Stimulated activated CD8-positive, alpha-beta memory T cell treated with anti-CD3 and anti-CD28 coated beads, Interleukin-15, amount 100 ng/mL, for 48 hours (primary cell): ENCODE data around the gene ANKEF1.
"Not testable (repeated sequence)": the region's sequence is repeated elsewhere in the genome, so short reads cannot be mapped to it uniquely, and the experiment has no call there.

ENCODE experiments used
- DNase-seq, 2 donors: peaks; one replicate each; pipeline ENCODE4 v3.0.0-alpha.2; 2020; ENCODE audit warnings: low read depth in 2 of 2

ANKEF1 gene

DNA sequence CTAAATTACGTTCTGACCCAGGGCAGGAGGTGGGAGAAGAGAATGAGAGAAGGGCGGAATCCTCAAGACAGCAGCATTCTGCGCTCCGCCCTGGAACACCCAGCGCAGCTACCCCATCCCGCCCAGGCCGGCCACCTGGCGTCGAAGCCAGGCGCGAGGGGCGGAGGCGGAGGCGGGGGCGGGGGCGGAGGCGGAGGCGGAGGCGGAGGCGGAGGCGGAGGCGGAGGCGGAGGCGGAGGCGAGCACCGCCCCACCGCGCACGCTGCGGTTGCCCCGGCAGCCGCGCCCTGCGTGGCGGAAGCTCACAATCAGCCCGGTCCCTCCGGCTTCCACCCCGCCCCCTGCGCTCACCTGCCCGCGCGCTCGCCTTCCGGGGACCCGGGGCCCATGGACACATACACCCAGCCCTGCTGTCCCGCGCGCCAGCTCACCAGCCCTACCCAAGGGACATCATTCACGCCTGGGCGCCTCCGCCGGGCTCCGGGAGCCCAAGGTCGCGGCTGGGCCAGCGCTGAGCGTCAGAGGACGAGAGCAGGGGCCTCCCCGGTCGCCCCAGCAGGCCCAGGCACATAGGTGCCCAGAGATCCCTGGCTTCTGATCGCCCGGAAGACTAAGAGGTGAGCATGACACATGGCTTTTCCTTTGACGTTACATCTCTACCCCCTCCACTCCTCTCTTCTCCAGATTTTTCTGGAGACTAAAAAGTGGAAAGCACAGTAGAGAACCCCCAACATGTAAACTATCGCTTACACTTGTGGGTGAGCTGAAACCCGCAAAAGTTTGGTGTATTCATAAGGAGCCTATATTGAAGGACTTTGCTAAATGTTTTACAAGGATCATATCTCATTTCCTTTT lies at the start of gene ANKEF1:
TSS of gene ANKEF1 (plus strand) at position 271 of the 855 bp plus-strand sequence. CDS start 3,315 bp downstream, outside the sequence.
- DNase-seq: peak; percentile 36 to 46

DNA sequence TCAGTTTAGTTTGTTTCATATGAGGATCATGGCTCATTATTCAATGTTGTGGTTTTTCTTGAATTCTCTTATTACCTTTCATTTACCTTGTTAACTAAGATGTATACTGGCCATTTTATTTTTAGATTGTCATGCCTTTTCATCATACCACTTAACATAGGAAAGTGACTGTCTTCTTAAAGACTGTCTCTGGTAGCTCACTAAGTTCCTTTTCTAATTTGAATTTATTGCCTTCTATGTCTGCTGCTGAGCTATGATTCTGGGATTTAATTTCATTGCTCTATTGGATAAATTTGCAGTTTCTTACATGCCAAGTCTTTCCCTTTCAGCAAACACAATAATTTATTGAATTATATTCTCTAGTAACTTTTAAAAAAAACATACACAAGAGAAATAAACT lies 49.5 kb upstream of the ANKEF1 start:
- no peak for DNase-seq

DNA sequence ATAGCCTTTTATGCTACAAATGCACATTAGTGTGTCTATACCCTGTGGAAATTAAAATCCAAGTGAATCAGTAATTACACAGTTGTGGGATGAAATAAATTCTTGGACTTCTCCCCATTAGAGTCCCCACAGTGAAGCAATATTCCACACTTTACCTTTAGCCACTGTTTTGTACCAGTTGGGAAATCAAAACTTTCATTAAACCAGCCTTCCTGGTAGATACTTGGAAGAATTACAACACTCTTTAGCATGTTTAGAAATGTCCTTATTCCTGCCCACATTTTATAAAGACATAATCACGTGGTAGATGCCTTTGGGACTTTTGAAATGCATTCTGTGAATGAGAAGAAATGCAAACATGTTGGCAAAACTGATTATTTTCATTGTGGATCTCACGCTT lies 49.0 kb upstream of the ANKEF1 start:
- no peak for DNase-seq

DNA sequence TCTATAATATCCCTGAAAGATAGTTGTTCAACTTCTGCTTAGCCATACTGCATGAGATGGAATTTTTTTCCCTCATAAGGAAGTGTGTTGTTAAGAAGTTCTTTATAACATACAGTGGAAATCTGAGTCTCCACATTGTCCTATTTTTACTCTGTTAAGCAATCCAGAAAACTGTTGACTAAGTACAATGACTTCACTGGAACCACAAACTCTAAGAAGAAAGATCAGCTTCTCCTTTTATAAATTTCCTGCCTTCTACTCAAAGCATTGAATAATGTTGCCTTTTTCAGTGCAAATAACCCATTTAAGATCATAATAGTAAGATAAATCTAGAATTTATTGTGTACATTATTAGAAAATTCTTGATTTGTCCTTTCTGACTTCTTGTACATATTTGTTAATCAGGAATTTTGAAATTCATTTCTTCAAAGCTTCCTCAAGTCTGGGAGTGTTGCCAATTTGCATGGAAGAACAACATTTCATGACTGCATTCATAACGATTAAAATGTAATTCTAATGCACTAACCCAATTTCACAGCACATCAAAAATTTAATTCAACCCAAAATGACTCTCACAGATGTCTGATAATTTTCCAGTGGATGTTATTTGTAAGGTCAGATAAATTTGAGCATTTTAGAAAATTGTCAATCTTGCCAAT lies 45.6 kb upstream of the ANKEF1 start:
- no peak for DNase-seq

DNA sequence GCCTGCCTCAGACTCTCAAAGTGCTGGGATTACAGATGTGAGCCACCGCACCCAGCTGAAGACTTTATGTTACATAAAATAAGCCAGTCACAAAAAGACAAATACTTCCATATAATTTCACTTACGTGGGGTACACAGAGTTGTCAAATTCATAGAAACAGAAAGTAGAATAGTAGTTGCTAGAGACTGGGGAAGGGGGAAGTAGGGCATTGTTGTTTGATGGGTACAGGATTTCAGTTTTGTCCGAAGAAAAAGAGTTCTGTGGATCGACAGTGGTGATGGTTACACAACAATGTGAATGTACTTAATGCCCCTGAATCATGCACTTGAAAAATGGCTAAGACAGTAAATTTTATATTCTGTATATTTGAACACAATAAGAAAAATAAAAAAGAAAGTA lies 41.6 kb upstream of the ANKEF1 start:
- no peak for DNase-seq

DNA sequence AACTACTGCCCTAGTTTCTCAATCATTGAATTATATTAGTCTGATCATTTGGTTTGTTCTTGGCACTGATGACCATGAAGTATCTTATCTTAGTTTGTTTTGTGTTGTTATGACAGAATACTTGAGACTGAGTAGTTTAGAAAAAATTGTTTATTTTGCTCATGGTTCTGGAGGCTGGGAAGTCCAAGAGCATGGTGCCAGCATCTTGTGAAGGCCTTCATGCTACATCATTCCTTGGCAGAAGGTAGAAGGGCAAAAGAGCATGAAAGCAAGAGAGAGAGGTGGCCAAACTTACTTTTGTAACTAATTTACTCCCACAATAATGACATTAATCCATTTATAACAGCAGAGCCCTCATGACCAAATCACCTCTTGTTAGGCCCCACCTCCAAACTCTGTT lies 40.1 kb upstream of the ANKEF1 start:
- DNase-seq: no peak

DNA sequence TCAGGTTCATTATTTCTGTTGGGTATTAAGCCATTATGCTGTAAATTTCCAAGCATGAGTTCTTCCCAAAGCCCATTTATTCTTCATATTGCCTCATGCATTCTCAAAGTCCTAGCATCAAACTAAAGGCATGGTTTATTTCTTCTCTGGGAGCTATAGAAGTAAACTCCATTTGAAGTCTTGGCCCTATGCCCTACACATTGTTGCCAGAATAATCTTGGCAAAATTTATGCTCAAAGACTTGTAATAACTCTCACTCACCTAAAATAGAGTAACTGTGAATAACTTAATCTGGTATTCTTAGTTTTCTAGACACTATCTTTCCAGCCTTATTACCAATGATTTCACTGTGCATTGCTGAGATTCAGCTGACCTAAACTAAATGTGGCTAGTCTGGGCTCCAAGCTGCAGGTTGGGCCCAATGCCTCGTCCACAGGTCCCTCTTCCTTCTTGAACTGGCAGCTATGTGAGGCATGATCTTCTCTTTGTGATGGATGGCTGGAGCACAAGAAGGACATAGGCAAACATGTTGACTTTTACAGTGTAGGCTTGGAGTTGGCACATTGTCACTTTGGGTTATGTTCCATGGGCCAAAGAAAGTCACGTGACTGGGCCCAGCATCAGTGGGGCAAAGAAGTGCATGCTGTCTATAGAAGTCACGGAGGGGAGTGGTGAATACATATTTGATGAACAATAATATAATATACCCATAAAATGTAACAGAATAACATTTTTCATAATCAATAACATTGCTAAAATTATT lies 39.1 kb upstream of the ANKEF1 start:
- DNase-seq: no peak

DNA sequence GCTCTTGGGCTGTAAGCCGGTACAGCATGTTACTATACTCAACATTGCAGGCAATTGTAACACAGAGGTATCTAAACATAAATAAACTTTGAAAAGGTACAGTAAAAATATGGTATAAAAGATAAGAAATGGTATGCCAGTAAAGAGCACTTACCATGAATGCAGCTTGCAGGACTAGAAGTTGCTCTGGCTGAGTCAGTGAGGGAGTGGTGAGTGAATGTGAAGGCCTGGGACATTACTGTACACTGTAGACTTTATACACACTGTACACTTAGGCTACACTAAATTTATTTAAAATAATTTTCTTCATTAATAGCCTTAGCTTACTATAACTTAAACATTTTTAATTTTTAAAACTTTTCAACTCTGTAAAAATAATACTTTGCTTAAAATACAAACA lies 37.8 kb upstream of the ANKEF1 start:
- DNase-seq: no peak

DNA sequence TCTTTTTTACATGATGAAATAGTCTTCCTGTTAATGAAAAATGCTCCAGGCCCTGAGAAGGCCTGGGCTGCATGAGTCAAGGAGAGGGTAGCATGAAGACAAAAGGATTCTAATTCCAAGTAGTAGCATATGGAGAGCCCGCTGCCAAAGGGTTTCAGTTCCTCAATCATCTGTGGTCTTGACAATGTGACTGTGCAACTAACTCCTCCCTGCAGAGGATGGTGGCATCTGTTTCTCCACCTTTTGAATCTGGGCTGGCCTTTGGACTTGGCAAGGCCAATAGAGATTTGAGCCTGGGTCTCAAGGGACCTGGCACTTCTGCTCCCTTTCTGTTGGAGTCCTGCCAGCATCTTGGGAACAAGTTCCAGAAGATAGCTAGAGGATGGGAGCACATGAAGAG lies 35.1 kb upstream of the ANKEF1 start:
- no peak for DNase-seq

DNA sequence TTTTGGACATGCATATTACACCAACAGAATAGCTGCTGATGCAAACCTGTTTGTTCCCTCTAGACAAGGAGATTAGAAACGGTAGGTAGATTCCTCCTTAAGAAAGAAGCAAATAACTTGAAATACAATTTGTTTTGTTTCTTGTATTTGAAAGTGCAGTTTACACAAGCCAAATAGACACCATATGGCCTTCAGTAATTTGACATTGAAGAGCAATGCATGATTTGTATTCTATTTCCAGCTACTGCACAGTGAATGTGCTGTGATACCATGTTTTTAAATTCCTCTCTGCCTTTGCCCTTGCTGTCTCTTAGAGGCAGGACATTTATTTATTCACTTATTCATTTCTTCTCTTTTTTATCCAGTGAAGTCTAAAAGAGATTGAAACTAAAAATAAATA lies 31.9 kb upstream of the ANKEF1 start:
- DNase-seq: no peak

DNA sequence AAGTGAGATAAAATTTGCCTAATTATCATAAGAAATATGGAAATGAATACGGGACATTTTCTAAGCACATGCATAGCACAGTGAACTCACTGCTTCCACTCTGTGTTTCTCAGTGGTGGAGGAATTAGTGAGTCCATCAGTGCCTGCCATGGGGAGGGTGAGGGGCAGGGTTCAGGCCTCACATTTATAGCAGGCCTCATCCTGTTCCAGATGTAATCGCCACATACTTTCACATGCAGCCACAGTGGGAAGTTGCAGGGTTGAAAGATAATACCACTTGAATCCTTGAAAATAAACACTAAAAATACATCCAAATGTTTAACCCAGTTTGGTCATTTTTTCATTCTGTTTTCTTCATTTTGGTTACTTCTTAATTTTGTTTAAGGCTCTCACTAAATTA lies 29.9 kb upstream of the ANKEF1 start:
- DNase-seq: no peak

DNA sequence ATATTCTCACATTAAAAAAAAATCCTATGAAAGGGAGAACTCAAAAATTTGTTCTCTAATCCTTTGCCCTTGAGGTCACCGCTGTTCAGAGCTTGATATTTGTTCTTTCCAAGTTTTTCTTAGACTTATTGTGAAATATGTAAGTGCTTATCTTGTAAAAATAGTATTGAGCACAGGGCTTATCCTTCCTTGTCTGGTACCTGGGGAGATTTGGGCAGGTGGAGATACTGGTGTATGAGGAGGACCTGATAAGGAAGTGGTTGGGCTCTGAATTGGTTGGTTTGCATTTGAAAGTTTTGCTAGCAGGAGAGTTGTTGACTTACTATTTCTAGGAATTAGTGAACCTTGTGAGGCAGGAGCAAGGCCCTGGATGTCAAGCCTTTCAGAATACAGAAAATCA lies 28.9 kb upstream of the ANKEF1 start:
- no peak for DNase-seq

DNA sequence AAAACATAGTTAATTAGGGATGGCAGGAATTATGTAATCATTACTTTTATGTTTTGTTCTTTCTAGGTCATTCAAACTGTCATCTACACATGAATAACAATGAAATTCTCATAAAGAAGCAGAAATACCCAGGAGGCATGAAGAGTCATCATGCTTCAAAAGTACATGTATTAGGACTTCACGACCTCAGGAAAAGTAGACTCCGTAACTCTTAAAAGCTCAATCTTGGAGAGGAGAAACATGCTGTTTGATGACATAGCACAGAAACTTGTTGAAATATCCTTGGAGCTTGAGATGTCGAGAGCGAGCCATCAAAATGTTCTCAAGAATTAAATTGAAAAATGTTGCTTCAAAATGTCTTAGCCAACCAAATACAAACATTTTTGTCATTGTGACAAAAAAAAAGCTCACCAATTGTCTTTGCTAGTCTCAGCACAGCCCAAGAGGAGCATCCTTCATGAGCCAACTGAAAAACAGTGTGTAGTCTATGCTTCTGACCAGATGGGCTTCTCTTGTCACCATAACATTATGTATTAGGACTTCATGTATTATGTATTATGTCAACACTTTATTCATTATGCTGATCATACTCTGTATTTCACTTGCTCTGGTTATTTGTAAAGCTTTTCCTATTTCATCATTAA lies 28.2 kb upstream of the ANKEF1 start:
- no peak for DNase-seq

DNA sequence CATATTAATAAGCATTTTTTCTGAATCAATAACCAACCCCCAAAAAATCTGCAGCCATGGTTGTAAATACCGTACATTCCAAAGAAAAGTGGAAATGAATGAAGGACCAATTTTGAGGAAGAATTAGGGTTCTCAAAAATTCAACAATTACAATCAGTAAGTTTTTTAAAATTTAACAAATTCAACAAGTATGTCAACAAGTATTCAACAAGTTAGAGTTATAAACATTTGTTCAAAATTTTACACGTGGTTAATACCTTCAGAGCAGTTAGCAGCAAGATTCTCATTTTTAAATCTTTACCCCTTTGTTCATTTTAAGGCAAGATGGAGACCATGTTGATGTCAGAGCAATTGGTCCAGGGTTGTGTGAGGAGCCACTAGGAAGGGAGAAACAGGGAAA lies 27.6 kb upstream of the ANKEF1 start:
- no peak for DNase-seq

DNA sequence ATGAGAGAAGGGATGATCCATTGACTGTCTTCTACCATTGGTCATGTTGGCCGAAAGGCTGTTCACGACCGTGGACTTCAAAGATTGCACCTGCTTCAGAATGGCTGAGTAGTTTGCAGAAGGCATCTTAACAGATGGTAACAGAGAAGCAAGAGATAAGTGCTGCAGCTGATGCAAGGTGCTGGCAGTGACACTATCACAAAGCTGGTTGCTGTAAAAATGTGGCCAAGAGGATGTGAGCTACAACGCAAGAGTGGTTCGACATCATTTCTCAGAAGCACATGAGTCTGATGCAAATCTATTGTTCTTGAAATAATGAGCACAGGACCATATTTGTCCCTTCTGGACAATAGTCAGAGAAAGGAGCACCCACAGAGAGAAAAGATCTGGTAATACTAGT lies 27.0 kb upstream of the ANKEF1 start:
- no peak for DNase-seq

DNA sequence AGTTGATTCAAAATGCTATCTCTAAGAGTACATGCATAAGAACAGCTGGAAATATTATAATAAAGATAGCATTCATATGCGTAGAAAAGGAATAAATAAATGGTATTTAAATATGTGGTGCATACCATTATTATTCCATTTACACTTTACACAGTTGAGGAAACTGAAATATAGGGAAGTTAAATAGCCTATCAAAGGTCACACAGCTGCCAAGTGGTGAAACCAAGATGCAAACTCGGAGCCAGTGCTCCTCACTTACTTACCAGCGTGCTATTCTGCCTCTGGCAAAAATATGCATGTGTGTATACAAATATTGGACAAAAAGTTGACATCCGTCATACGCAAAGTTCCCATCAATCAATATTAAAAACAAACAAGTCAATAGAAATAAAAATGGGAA lies 22.3 kb upstream of the ANKEF1 start:
- DNase-seq: no peak

DNA sequence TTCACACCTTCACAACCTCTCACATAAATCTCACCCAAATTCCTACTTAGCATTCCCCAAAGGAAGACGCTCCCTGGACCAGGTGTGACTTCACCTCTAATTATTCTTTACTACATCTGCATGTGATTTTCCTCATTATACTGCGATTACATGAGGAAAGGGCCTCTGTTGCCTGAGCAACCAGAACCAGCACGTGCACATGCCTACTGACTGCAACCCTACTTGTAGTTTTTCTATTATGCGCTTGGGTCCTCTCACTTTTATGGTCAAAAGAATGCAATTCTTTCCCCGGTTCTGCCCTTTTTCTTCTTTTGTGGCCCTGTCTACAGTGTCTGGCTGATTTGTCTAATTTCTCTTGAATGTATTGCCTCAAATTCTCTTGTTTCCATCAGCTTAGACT lies 20.4 kb upstream of the ANKEF1 start:
- no peak for DNase-seq

DNA sequence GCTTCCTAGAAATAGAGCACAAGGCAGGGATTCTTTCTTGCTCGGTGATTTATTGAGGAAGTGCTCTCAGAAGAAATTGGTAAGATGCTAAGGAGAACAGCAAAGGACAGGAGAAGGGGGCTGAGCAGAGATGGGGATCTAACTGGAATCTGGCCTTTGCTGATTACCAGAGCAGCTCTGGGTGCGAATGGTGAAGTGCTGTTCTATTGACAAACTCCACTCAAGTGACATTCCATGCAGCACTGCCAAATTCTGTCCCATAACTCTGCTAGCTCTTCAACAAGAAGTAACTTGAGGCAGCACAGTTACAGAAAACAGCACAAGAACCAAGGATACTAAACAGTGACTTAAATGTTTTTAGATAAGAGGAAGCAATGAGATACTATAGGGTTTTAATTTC lies 13.8 kb upstream of the ANKEF1 start:
- no peak for DNase-seq

DNA sequence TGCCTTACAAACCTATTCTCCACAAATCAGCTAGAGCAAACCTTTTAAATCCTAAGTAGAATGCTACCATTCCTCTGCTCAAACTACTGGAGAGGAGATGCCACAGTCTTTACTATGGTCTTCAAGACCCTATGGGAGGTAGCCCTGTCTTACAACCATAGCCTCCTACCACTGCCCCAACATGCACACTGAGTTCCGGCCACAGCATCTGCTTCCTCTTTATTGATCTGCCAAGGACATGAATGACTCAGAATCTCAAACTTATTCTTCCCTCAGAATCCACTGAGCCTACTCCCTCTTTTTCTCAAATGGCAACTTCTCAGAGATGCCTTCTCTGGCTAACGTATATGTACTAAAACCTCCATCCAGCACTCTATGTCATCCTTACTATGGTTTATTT lies 12.2 kb upstream of the ANKEF1 start:
- no peak for DNase-seq

DNA sequence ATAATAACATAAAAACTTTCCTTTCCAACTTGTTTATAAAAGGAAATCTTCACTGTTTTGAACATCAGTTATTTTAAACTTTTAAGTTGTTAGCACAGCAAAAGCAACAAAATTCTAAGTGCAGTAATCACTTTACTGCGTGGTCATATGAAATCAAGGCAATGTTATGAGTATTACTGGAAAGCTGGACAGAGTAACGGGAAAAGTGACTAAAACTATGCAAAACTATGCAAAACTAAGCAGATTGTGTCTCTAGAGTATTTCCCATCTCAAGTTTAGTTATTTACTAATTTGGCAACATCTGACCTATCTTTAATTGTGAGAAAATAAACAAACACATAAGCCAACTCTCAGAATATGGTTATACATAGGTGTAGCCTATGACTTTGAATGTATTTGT lies 10.9 kb upstream of the ANKEF1 start:
- DNase-seq: no peak

DNA sequence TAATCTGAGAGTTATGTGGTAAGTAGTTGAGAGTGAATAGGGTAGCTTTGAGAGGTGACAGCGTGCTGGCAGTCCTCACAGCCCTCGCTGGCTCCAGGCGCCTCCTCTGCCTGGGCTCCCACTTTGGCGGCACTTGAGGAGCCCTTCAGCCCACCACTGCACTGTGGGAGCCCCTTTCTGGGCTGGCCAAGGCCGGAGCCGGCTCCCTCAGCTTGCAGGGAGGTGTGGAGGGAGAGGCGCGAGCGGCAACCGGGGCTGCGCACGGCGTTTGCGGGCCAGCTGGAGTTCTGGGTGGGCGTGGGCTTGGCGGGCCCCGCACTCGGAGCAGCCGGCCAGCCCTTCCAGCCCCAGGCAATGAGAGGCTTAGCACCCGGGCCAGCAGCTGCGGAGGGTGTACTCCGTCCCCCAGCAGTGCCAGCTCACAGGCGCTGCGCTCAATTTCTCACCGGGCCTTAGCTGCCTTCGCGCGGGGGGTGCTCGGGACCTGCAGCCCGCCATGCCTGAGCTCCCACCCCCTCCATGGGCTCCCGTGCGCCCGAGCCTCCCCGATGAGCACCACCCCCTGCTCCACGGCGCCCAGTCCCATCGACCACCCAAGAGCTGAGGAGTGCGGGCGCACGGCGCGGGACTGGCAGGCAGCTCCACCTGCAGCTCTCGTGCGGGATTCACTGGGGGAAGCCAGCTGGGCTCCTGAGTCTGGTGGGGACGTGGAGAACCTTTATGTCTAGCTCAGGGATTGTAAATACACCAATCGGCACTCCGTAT lies 3.2 kb upstream of the ANKEF1 start:
- not testable (repeated sequence) for DNase-seq
